ENCODE results near the gene NOD1. TPM values are rescaled to one million over a fixed set of nuclear protein-coding genes. Genes with fewer than 3 reads are reported as not detected.
A peak's percentile ranks its signal among the peaks of the same experiment; 100 is the strongest.

The NOD1 gene
- total and polyA plus RNA-seq, 11 donors = 5.3 to 28.8 (median 9.0) TPM

GRCh38 chr7:30430276-30430675, 48.3 kb downstream of the NOD1 start:
- H3K27ac ChIP-seq = peak overlapping the region in 3 of 12 donors; percentile 2 to 65 (median 13)
- H3K4me1 ChIP-seq = peaks cover 7 to 89% (median 38%) of the 10 kb centered on the region in 12 donors
- peak in 2 of 5 donors; percentile 11 to 15 for DNase-seq
- H3K27me3 ChIP-seq = no peaks in the 10 kb centered on the region
- TF ChIP-seq POLR2A (IDR thresholded peaks at IDR 0.05) (no peak), CTCF (IDR thresholded peaks at IDR 0.05) (no peak)
- intact Hi-C loops (cut with DNase I) = loop anchor here in 1 of 10 donors (5.0 kb wide), 1 partner anchor 47 kb away; the partner anchor contains the start of gene NOD1
- 55 to 65% (median 58%) methylated on average over 7 of the region's 7 CpGs for WGBS, 4 donors
- peaks cover 0 to 87% (median 67%) of the 10 kb centered on the region in 9 donors for H3K36me3 ChIP-seq
- no peak overlapping the region for H3K4me3 ChIP-seq
- ATAC-seq = peak in 2 of 4 donors; percentile 10 to 34
- no peaks in the 10 kb centered on the region for H3K9me3 ChIP-seq

GRCh38 chr7:30429156-30429530, 49.4 kb downstream of the NOD1 start:
- Histone ChIP-seq H3K4me1 (peaks cover 7 to 78% (median 36%) of the 10 kb centered on the region in 12 donors), H3K27me3 (no peaks in the 10 kb centered on the region), H3K27ac (peak overlapping the region in 1 of 12 donors; percentile 90), H3K4me3 (no peak overlapping the region), H3K36me3 (peaks cover 0 to 87% (median 66%) of the 10 kb centered on the region in 9 donors), H3K9me3 (no peaks in the 10 kb centered on the region)
- DNase-seq (peak in 1 of 5 donors; percentile 0), ATAC-seq (no peak)
- intact Hi-C loops (cut with DNase I) = loop anchor here in 1 of 10 donors (10.0 kb wide), 1 partner anchor 136 kb away; no protein-coding TSS in a partner anchor
- 72 to 91% (median 85%) methylated on average over 5 of the region's 5 CpGs for WGBS, 4 donors
- TF ChIP-seq CTCF (IDR thresholded peaks at IDR 0.05) = no peak
- no peak for TF ChIP-seq POLR2A (IDR thresholded peaks at IDR 0.05)

GRCh38 chr7:30428246-30429155, 50.1 kb downstream of the NOD1 start:
- Histone ChIP-seq H3K36me3 (peaks cover 0 to 85% (median 64%) of the 10 kb centered on the region in 9 donors), H3K4me1 (peaks cover 7 to 77% (median 31%) of the 10 kb centered on the region in 12 donors), H3K27me3 (no peaks in the 10 kb centered on the region), H3K4me3 (no peak overlapping the region), H3K27ac (peak overlapping the region in 1 of 12 donors; percentile 90), H3K9me3 (no peaks in the 10 kb centered on the region)
- ATAC-seq = peak in 3 of 4 donors; percentile 18 to 40 (median 18)
- no peak for TF ChIP-seq POLR2A (IDR thresholded peaks at IDR 0.05)
- TF ChIP-seq CTCF (IDR thresholded peaks at IDR 0.05) = no peak
- WGBS, 4 donors = 88 to 90% (median 89%) methylated on average over 7 of the region's 7 CpGs
- intact Hi-C loops (cut with DNase I) = loop anchor here in 1 of 10 donors (10.0 kb wide), 1 partner anchor 136 kb away; no protein-coding TSS in a partner anchor
- peak in 1 of 5 donors; percentile 1 for DNase-seq

All from heart left ventricle (tissue), 16 donors.